HG02943 (cell line): ENCODE results near the gene SETBP1.

Source experiments
- ATAC-seq: cut with Tn5 transposase; IDR thresholded peaks from one replicate; pipeline ENCODE4 v1.9.1; 2021; ENCODE audit warnings: mild to moderate bottlenecking, low read depth, moderate library complexity; ENCODE audit not compliant: unreplicated experiment

SETBP1 gene

GRCh38 chr18:44859263-44859662 is 178.6 kb downstream of the SETBP1 start:
- no peak for ATAC-seq

- ATAC-seq = no peak
These were observed 179.2 kb downstream of the SETBP1 start for GRCh38 chr18:44859751-44860439.

GRCh38 chr18:44862112-44862511 is 181.4 kb downstream of the SETBP1 start:
- ATAC-seq = no peak

GRCh38 chr18:44866103-44866502 is 185.4 kb downstream of the SETBP1 start:
- no peak for ATAC-seq

GRCh38 chr18:44869533-44869932 is 188.8 kb downstream of the SETBP1 start:
- no peak for ATAC-seq

GRCh38 chr18:44870631-44871502 is 190.2 kb downstream of the SETBP1 start:
- ATAC-seq = no peak

- ATAC-seq = no peak
These were observed 191.1 kb downstream of the SETBP1 start for GRCh38 chr18:44871771-44872170.

GRCh38 chr18:44876024-44876423 is 195.3 kb downstream of the SETBP1 start:
- no peak for ATAC-seq

GRCh38 chr18:44876755-44877154 is 196.1 kb downstream of the SETBP1 start:
- ATAC-seq = no peak

- no peak for ATAC-seq
These were observed 197.6 kb downstream of the SETBP1 start for GRCh38 chr18:44878335-44878734.

GRCh38 chr18:44880170-44880569 is 199.5 kb downstream of the SETBP1 start:
- no peak for ATAC-seq

GRCh38 chr18:44881461-44882162 is 200.9 kb downstream of the SETBP1 start:
- ATAC-seq = no peak

GRCh38 chr18:44882163-44882868 is 201.6 kb downstream of the SETBP1 start:
- no peak for ATAC-seq

- no peak for ATAC-seq
These were observed 203.0 kb downstream of the SETBP1 start for GRCh38 chr18:44883671-44884070.

- no peak for ATAC-seq
These were observed 203.7 kb downstream of the SETBP1 start for GRCh38 chr18:44884431-44884830.

- no peak for ATAC-seq
These were observed 204.8 kb downstream of the SETBP1 start for GRCh38 chr18:44885507-44885906.

- peak; percentile 66 for ATAC-seq
These were observed 206.5 kb downstream of the SETBP1 start for GRCh38 chr18:44887227-44887631.

- ATAC-seq = no peak
These were observed 208.4 kb downstream of the SETBP1 start for GRCh38 chr18:44889111-44889510.

GRCh38 chr18:44893045-44893706 is 212.5 kb downstream of the SETBP1 start:
- ATAC-seq = no peak

GRCh38 chr18:44893966-44894365 is 213.3 kb downstream of the SETBP1 start:
- no peak for ATAC-seq
